ENCODE measurements around the gene THSD1.
"Not testable (repeated sequence)": the region's sequence is repeated elsewhere in the genome, so short reads cannot be mapped to it uniquely, and the experiment has no call there.

Gene THSD1

DNA sequence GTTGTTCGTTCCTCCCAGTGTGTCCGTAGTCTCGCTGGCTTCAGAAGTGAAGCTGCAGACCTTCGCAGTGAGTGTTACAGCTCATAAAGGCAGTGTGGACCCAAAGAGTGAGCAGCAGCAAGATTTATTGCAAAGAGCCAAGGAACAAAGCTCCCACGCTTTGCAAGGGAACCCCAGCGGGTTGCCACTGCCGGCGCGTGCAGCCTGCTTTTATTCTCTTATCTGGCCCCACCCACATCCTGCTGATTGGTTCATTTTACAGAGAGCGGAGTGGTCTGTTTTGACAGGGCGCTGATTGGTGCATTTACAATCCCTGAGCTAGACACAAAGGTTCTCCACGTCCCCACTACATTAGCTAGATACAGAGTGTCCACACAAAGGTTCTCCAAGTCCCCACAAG lies 1.5 kb upstream of the THSD1 start:
- DNase-seq, result not testable (repeated sequence)

DNA sequence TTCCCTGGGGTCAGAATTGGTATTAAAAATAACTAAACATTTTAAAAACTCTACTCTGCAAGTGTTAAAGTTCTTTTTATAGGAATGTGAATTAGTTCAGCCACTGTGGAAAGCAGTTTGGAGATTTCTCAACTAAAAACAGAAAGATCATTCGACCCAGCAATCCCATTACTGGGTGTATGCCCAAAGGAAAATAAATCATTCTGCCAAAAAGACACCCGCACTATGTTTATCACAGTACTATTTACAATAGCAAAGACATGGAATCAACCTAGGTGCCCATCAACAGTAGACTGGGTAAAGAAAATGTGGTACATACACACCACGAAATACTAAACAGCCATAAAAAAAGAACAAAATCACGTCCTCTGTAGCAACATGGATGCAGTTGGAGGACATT lies 657 bp upstream of the THSD1 start:
- DNase-seq, result no peak

DNA sequence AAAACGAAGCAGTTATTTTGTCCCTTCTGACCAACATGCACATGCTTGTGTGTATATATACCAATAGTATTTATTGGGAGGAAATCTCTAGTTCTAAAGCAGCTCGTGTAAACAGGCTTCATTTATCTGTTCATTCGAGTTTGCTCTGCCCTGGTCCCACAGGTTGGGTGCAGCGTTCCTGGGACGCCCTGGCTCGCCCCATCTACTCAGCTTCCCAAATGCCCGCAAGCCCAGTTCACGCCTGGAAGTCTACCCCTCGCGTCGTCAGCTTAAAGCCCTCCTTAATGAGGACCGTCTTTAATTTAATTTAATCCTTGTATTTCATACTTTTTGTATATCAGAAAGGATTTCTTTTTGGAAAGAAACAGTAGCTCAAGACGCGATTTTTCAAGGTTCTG lies 604 bp downstream of the THSD1 start:
- DNase-seq, result no peak

- DNase-seq, result no peak
These were observed 6.3 kb downstream of the THSD1 start for GRCh38 chr13:52399708-52400107.

DNA sequence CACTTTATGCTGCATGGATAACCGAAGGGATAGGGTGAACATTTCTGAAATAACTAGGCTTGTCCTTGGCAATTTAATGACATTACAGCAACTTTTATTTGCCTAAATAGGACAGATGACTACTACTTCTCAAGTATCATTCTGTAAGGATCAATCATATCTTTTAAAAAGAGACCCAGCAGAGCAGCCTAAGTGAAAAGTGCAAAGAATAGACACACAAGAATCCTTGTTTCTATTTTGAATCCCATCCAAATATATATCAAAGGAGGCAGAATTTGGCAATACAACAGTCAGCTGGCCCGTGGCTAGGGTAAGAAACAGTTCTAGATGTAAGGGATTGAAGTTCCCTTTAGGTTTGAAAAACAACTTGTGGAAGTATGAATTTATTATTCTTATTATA lies 6.9 kb downstream of the THSD1 start:
- DNase-seq, result no peak

GRCh38 chr13:52395704-52396103 lies 10.3 kb downstream of the THSD1 start:
- DNase-seq, result no peak

GRCh38 chr13:52394586-52394985 lies 11.4 kb downstream of the THSD1 start:
- no peak for DNase-seq

DNA sequence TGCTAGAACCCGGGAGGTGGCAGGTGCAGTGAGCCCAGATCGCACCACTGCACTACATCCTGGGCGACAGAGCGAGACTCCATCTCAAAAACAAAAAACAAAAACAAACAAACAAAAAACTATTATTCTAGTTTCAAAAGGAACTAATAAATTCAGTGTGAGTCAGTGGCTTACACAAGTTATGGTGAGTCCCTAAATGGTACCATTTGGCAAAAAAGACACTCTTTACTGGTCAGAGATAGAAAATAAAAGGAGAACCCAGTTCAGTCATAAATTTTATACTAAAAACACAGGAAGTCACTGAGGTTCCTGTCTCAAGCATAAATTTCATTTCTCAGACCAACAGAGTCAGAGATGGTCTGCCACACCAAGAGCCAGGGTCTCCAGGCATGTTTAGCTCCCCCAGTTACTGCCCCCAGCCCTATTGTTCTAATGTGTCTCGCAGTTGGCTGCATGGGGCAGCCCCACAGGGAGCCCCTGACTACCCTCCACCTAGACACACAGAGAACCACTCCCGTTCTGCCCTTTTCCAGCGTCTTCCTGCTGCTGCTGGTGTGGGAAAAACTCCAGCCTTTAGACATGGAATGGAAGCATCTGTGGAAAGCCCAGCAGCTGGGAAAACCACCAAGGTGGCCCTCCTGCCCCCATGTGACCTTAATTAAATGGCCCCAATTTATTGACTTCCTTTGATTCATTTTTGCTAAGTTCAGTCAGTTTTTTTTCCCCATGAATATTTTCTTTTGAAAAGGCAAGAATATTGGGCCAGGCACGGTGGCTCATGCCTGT lies 12.2 kb downstream of the THSD1 start:
- DNase-seq, result no peak

- DNase-seq, result no peak
These were observed 18.3 kb downstream of the THSD1 start for GRCh38 chr13:52387721-52388120.

GRCh38 chr13:52385870-52386269 lies 20.1 kb downstream of the THSD1 start:
- no peak for DNase-seq

DNA sequence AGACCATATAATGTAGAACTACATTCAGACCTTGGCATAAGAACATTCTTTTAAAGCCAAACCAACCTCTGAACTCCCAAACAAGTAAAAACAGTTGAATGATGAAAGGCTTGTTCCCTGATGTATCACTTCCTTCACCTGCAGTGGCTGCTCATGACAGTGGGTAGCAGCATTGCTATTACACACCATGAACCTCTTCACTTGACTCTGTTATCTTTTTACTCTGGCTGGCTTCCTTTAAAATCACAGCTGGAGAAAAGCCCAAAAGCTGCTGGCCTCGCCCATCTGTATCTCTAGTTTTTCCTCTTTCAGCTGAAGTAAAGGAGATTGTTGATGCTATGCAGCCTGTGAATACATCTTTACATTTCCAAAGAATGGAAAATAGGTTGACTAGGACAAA lies 22.6 kb downstream of the THSD1 start:
- no peak for DNase-seq

DNA sequence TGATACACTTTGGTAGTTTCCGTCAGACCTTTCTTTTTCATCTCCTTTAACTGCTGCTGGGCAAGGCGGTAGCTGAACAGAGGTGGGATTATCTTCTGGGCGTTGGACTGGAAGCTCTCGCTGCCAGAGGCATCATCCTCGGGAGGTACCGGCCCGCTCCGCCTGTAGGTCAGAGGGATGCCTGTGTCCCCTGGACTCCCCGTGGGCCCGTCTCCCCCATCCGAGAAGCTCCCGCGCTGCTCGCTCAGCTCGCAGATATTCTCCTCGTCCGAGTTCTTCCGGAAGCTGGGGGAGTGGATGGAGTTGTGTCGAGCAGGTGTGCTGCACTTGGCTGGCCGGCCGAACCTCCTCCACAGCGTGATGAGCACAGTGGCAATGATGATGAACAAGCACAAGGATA lies 27.7 kb downstream of the THSD1 start:
- no peak for DNase-seq

DNA sequence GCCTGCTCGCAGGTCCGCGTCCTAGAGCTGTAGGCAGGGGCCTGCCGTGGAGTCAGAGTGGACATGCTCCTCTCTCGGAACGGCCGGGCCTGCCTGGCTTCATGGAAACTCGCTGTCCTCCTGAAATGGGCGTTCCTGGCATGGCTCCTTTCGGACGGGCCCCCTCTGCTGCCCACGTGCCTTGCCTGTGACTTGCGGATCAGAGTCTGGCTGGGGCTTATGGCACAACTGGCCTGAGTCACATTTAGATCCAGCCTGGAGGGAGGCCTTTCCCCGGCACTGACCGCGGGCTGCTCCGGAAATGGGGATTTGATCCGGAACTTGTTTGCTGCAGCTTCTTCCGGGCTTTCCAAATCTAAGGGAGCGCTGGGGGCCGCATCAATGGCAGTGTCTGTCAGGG lies 28.1 kb downstream of the THSD1 start:
- no peak for DNase-seq

DNA sequence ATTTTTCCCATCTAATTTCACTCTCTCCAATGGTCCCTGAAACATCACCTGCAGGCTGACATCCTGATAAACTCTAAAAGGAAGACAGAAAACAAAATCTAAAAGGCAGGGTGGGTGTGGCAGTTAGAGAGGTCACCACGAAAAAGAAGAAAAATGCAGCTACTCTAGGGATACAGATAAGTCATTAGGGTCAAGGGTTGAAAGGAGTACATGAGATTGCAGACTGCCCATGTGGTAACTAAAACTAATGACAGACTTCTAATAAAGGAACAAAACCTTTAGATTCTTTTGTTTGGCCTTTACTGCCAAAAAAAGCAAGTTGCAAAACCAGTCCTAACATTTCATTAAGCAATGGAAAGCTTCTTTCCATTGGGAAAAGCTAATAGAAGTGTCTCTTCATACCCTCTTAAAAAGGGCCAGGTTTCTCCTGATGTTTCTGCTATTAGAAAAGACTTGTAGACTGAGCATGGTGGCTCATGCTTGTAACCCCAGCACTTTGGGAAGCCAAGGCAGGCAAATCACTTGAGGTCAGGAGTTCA lies 31.0 kb downstream of the THSD1 start:
- no peak for DNase-seq

DNA sequence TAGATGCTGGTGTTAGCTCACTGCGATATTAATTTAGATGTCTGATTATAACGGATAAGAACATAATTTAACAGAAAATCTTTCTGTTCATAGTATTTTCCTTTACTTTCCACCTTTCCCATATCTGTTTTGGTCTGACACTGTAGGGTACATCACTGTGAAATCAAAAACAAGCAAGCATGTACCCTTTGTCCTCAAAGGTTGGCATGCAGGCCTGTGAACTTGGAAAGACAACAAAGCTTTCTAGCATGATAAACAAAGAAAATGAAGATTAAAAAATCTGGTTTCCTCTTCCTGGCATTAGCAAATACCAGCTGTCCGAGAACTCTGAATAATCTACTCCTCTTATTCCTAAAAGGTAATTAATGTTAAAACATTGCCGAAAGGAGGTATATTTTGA lies 31.6 kb downstream of the THSD1 start:
- no peak for DNase-seq

DNA sequence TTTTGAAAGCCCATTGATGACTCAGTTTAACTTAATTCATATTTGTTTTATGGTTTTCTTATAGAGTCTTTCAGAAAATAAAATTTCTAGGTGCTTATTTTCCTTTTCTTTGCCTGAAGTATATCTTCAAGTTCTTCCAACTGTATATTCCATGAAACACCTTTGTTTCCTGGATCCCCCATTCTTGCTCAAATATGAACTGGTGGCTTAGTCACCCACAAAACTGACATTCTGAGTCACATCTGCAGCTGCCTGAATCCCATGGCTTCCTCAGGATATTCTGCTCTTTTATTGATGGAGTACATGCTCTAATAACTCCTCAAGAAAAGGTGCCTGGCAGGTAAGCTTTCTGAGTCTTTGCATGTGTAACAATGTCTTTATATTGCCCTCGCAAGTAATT lies 32.7 kb downstream of the THSD1 start:
- DNase-seq, result not testable (repeated sequence)

GRCh38 chr13:52371736-52372247 lies 34.2 kb downstream of the THSD1 start:
- DNase-seq, result no peak

DNA sequence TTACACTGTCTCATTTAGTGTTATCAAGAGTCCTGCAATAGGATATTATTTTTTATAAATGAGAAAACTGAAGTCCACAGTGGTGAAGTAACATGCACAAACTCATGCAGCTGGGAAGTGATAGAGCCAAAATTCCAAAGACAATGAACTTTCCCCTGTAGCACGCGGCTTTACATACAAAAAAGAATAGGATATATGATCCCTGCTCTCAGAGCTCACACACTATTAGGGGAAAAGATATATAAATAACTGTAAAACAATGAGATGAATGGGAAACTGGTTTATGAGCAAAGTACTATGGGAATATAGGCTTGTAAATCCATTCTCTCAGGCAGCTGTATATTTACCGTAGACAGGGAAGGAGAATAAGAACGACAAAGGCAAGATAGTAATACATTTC lies 39.7 kb downstream of the THSD1 start:
- no peak for DNase-seq

GRCh38 chr13:52362169-52362887 lies 43.6 kb downstream of the THSD1 start:
- DNase-seq, result not testable (repeated sequence)

- DNase-seq, result no peak
These were observed 44.7 kb downstream of the THSD1 start for GRCh38 chr13:52361225-52361624.

- no peak for DNase-seq
These were observed 46.4 kb downstream of the THSD1 start for GRCh38 chr13:52359534-52359933.

GRCh38 chr13:52356327-52356726 lies 49.6 kb downstream of the THSD1 start:
- no peak for DNase-seq

- DNase-seq, result no peak
These were observed 52.8 kb downstream of the THSD1 start for GRCh38 chr13:52353193-52353592.

Measured in NCI-H748 treated with DMSO at 0.1 percent for 48 hours (cell line).